ENCODE data around the gene ASCC3. TPM values are rescaled to one million over a fixed set of nuclear protein-coding genes. Genes with fewer than 3 reads are reported as not detected.

ASCC3 gene
- total RNA-seq, 4 donors from 2014 or later: 20.3 to 26.2 (median 22.4) TPM

GRCh38 chr6:100559859-100560258, 321.3 kb downstream of the ASCC3 start:
- WGBS: 100% methylated on average over 1 of the region's 1 CpG
- TF ChIP-seq POLR2AphosphoS5 (IDR thresholded peaks at IDR 0.05): no peak
- TF ChIP-seq EP300 (IDR thresholded peaks at IDR 0.05): no peak
- no peak for TF ChIP-seq CTCF (IDR thresholded peaks at IDR 0.05)
- TF ChIP-seq POLR2A (IDR thresholded peaks at IDR 0.05; ENCODE audit: low read depth): no peak
- H3K36me3 ChIP-seq: no peaks in the 10 kb centered on the region
- intact Hi-C loops (cut with DNase I): no loop called here
- H3K27ac ChIP-seq (replicated peaks in 1 of 4): no peak overlapping the region
- no peaks in the 10 kb centered on the region for H3K27me3 ChIP-seq
- no peak for DNase-seq (ENCODE audit: extremely low spot score)
- no peak overlapping the region for H3K4me3 ChIP-seq
- H3K4me1 ChIP-seq: no peaks in the 10 kb centered on the region
- H3K9me3 ChIP-seq: no peaks in the 10 kb centered on the region

- intact Hi-C loops (cut with DNase I): no loop called here
- TF ChIP-seq EP300 (IDR thresholded peaks at IDR 0.05) (no peak), POLR2AphosphoS5 (IDR thresholded peaks at IDR 0.05) (no peak), CTCF (IDR thresholded peaks at IDR 0.05) (no peak), POLR2A (IDR thresholded peaks at IDR 0.05; ENCODE audit: low read depth) (no peak)
- WGBS: 80% methylated on average over 5 of the region's 5 CpGs
Measured at GRCh38 chr6:100554228-100554627, 326.9 kb downstream of the ASCC3 start.

GRCh38 chr6:100553243-100553642, 327.9 kb downstream of the ASCC3 start:
- Histone ChIP-seq H3K9me3 (no peaks in the 10 kb centered on the region), H3K4me3 (no peak overlapping the region), H3K27me3 (no peaks in the 10 kb centered on the region), H3K36me3 (no peaks in the 10 kb centered on the region), H3K27ac (replicated peaks in 1 of 4) (no peak overlapping the region), H3K4me1 (peaks cover 0 to 9% (median 0%) of the 10 kb centered on the region in 4 donors)
- no peak for DNase-seq (ENCODE audit: extremely low spot score)
- no peak for TF ChIP-seq POLR2AphosphoS5 (IDR thresholded peaks at IDR 0.05)
- no peak for TF ChIP-seq POLR2A (IDR thresholded peaks at IDR 0.05; ENCODE audit: low read depth)
- TF ChIP-seq EP300 (IDR thresholded peaks at IDR 0.05): no peak
- no peak for TF ChIP-seq CTCF (IDR thresholded peaks at IDR 0.05)
- intact Hi-C loops (cut with DNase I): no loop called here
- 52% methylated on average over 1 of the region's 1 CpG for WGBS

More at GRCh38 chr6:100554228-100554627, 326.9 kb downstream of the ASCC3 start:
- Histone ChIP-seq H3K27me3 (no peaks in the 10 kb centered on the region), H3K9me3 (no peaks in the 10 kb centered on the region), H3K4me1 (peaks cover 0 to 9% (median 0%) of the 10 kb centered on the region in 4 donors), H3K36me3 (no peaks in the 10 kb centered on the region), H3K4me3 (no peak overlapping the region), H3K27ac (replicated peaks in 1 of 4) (no peak overlapping the region)
- no peak for DNase-seq (ENCODE audit: extremely low spot score)

- Histone ChIP-seq H3K27me3 (no peaks in the 10 kb centered on the region), H3K4me1 (peaks cover 0 to 9% (median 0%) of the 10 kb centered on the region in 4 donors), H3K4me3 (no peak overlapping the region), H3K9me3 (no peaks in the 10 kb centered on the region), H3K27ac (replicated peaks in 1 of 4) (no peak overlapping the region), H3K36me3 (no peaks in the 10 kb centered on the region)
- no peak for DNase-seq (ENCODE audit: extremely low spot score)
- no peak for TF ChIP-seq CTCF (IDR thresholded peaks at IDR 0.05)
- no peak for TF ChIP-seq POLR2A (IDR thresholded peaks at IDR 0.05; ENCODE audit: low read depth)
- TF ChIP-seq POLR2AphosphoS5 (IDR thresholded peaks at IDR 0.05): no peak
- TF ChIP-seq EP300 (IDR thresholded peaks at IDR 0.05): no peak
- intact Hi-C loops (cut with DNase I): no loop called here
- 48% methylated on average over 2 of the region's 2 CpGs for WGBS
Measured at GRCh38 chr6:100549406-100550167, 331.5 kb downstream of the ASCC3 start.
